ENCODE data around the gene CDKAL1. TPM values are rescaled to one million over a fixed set of nuclear protein-coding genes. Genes with fewer than 3 reads are reported as not detected.

The CDKAL1 gene
- total and polyA plus RNA-seq, 8 donors, result 3.4 to 36.7 (median 10.4) TPM

DNA sequence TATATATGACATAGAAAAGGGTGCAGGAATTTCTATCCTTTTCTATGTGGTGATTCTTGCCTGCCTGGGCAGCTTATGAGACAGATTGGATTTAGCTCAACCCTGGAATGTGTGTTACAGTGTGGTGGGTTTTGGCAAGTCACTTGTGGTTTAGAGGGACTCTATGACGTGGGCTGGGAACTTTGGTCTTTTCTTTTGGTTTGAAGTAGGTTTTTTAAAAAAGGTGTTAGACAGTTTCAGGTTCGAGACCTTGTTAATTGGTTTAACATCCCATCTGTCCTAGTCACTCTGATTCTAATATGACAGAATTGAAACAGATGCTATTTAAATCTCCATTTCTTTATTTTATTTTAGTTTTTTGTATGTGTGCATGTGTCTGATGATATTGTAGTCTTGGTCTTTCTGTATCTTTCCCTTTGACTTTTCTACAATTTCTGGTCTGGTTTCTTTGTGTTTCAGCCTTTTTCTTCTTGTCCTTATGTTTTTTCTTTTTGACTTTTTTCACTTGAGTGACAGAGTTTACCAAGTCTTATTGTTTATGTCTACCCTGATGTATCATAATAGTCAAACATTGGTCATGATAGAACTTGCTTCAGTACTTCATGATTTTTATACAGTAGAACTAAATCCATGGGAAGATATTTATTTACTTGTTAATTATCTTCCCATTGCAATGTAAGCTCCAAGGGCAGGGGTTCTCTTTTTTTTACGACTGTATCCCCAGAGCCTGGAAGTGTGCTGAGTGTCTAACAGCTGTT is 174.3 kb downstream of the CDKAL1 start:
- 63 to 85% (median 75%) methylated on average over 3 of the region's 3 CpGs for WGBS, 5 donors
- TF ChIP-seq, protein P1, sequence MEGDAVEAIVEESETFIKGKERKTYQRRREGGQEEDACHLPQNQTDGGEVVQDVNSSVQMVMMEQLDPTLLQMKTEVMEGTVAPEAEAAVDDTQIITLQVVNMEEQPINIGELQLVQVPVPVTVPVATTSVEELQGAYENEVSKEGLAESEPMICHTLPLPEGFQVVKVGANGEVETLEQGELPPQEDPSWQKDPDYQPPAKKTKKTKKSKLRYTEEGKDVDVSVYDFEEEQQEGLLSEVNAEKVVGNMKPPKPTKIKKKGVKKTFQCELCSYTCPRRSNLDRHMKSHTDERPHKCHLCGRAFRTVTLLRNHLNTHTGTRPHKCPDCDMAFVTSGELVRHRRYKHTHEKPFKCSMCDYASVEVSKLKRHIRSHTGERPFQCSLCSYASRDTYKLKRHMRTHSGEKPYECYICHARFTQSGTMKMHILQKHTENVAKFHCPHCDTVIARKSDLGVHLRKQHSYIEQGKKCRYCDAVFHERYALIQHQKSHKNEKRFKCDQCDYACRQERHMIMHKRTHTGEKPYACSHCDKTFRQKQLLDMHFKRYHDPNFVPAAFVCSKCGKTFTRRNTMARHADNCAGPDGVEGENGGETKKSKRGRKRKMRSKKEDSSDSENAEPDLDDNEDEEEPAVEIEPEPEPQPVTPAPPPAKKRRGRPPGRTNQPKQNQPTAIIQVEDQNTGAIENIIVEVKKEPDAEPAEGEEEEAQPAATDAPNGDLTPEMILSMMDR (IDR thresholded peaks at IDR 0.05), result no peak
- TF ChIP-seq POLR2A (IDR thresholded peaks at IDR 0.05), result no peak
- no peak for TF ChIP-seq POLR2AphosphoS5 (IDR thresholded peaks at IDR 0.05)
- TF ChIP-seq EP300 (IDR thresholded peaks at IDR 0.05), result no peak
- DNase-seq, result peak in 1 of 2 donors; percentile 28
- Histone ChIP-seq H3K4me3 (no peak overlapping the region), H3K27ac (peak overlapping the region in 2 of 5 donors; percentile 39 to 68), H3K9me3 (no peaks in the 10 kb centered on the region), H3K4me1 (peaks cover 6 to 54% (median 25%) of the 10 kb centered on the region in 4 donors), H3K36me3 (no peaks in the 10 kb centered on the region), H3K27me3 (no peaks in the 10 kb centered on the region)
- intact Hi-C loops (cut with DNase I; ENCODE audit: low total_unique reads), result no loop called here

DNA sequence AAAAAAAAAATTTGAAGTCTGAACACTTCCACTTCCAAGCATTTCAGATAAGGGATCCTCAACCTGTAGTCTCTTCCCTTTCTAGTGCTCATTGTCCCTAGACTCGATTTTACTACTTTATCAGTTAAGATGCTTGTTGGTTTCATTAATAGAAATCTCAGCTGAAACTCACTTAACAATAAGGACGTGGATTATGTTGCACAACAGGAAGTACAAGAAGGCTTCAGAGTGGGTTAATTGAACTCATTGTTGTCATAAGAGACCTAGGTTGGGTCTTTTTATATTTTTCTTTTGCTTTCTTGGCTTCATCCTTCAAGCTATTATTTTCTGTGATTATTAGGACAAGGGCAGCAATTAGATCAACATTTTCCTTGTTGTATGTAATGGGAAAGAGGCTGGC is 175.2 kb downstream of the CDKAL1 start:
- 51 to 73% (median 58%) methylated on average over 2 of the region's 2 CpGs for WGBS, 5 donors
- Histone ChIP-seq H3K27ac (peak overlapping the region in 1 of 5 donors; percentile 2), H3K36me3 (no peaks in the 10 kb centered on the region), H3K27me3 (no peaks in the 10 kb centered on the region), H3K9me3 (no peaks in the 10 kb centered on the region), H3K4me1 (peaks cover 6 to 46% (median 23%) of the 10 kb centered on the region in 4 donors), H3K4me3 (no peak overlapping the region)
- no peak for TF ChIP-seq POLR2A (IDR thresholded peaks at IDR 0.05)
- TF ChIP-seq EP300 (IDR thresholded peaks at IDR 0.05), result no peak
- TF ChIP-seq, protein P1 (IDR thresholded peaks at IDR 0.05), result no peak
- no peak for TF ChIP-seq POLR2AphosphoS5 (IDR thresholded peaks at IDR 0.05)
- intact Hi-C loops (cut with DNase I; ENCODE audit: low total_unique reads), result no loop called here
- DNase-seq, result no peak

DNA sequence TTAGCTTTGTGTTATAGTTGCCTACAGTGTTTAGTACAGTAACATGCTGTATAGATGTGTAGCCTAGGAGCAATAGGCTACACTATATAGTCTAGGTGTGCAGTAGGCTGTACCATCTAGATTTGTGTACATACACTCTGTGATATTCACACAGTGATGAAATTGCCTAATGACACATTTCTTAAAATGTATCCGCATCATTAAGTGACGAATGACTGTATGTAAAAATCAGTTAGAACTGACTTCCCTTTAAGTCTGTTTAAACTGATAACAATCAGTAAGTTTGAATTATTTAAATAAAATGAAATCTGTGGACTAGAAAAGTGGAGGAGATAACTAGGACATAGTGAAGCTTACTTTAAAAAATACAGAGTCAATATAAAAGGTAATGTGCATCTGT is 176.1 kb downstream of the CDKAL1 start:
- intact Hi-C loops (cut with DNase I; ENCODE audit: low total_unique reads), result no loop called here
- DNase-seq, result no peak
- Histone ChIP-seq H3K36me3 (no peaks in the 10 kb centered on the region), H3K27me3 (no peaks in the 10 kb centered on the region), H3K9me3 (no peaks in the 10 kb centered on the region), H3K4me1 (peaks cover 6 to 39% (median 23%) of the 10 kb centered on the region in 4 donors), H3K4me3 (no peak overlapping the region), H3K27ac (no peak overlapping the region)
- 79 to 91% (median 88%) methylated on average over 2 of the region's 2 CpGs for WGBS, 5 donors
- TF ChIP-seq POLR2AphosphoS5 (IDR thresholded peaks at IDR 0.05) (no peak), POLR2A (IDR thresholded peaks at IDR 0.05) (no peak), EP300 (IDR thresholded peaks at IDR 0.05) (no peak)
- TF ChIP-seq, protein P1 (IDR thresholded peaks at IDR 0.05), result no peak

DNA sequence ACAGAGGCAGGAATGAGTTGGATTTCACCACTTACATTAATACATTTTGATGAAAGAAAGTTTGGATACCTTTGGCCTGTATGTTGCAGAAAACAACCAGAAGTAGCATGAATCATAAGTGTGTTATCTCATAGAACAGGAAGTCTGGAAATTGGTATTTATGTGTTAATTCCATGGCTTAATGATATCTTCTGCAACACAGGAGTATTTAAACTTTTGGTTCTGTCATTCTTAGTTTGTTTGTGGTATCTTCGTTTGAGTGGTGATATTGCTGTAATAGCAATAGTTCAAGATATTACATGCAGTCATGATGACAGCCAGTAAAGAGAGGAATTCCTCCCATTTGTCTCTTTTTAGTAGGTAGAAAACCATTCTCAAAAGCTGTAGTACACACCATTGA is 177.3 kb downstream of the CDKAL1 start:
- Histone ChIP-seq H3K27me3 (no peaks in the 10 kb centered on the region), H3K27ac (no peak overlapping the region), H3K36me3 (no peaks in the 10 kb centered on the region), H3K9me3 (no peaks in the 10 kb centered on the region), H3K4me3 (no peak overlapping the region), H3K4me1 (peaks cover 0 to 27% (median 19%) of the 10 kb centered on the region in 4 donors)
- TF ChIP-seq POLR2AphosphoS5 (IDR thresholded peaks at IDR 0.05), result no peak
- TF ChIP-seq, protein P1 (IDR thresholded peaks at IDR 0.05), result no peak
- no peak for TF ChIP-seq POLR2A (IDR thresholded peaks at IDR 0.05)
- TF ChIP-seq EP300 (IDR thresholded peaks at IDR 0.05), result no peak
- no peak for DNase-seq
- intact Hi-C loops (cut with DNase I; ENCODE audit: low total_unique reads), result no loop called here
- WGBS, 5 donors, result 29 to 55% (median 53%) methylated on average over 1 of the region's 1 CpG
